Right cardiac atrium (tissue), 5 donors: ENCODE results near the gene JAZF1. TPM values are rescaled to one million over a fixed set of nuclear protein-coding genes. Genes with fewer than 3 reads are reported as not detected.

Experiments
- ATAC-seq, 2 donors: fragments of 200-7000 bp; cut with Tn5 transposase; one replicate each; pipeline versions ENCODE4 v1.8.0 to v1.9.1; 2020; ENCODE audit warnings: moderate library complexity in 2 of 2, mild to moderate bottlenecking in 1 of 2
- DNase-seq, 3 donors: peaks; one replicate each; pipeline ENCODE4 v3.0.0-alpha.2; 2020
- H3K27ac ChIP-seq: one replicate; pipeline ENCODE4 v1.5.1; 2013; ENCODE audit warnings: mild to moderate bottlenecking, low read length, control low read depth, moderate library complexity
- H3K27me3 ChIP-seq: one replicate; pipeline ENCODE4 v1.6.1; 2013; ENCODE audit not compliant: control insufficient read depth, insufficient read depth
- H3K4me1 ChIP-seq: one replicate; pipeline ENCODE4 v1.6.1; 2013; ENCODE audit warnings: low read length; ENCODE audit not compliant: control insufficient read depth, insufficient read depth
- H3K4me3 ChIP-seq: one replicate; pipeline ENCODE4 v1.5.1; 2013; ENCODE audit warnings: low read length, control low read depth
- H3K9me3 ChIP-seq: one replicate; pipeline ENCODE4 v1.6.1; 2013; ENCODE audit warnings: low read length; ENCODE audit not compliant: control insufficient read depth
- WGBS: extraction: QIAGEN DNeasy Blood & Tissue Kit; methylation state at CpG from one replicate; pipeline ENCODE4 v1.1.7; 2013; 5-methylcytosine and 5-hydroxymethylcytosine counted together
- intact Hi-C, 4 donors: fragments of 100-400 bp; cut with DNase I; formaldehyde crosslinking; loops; one replicate each; pipeline versions ENCODE4 v1.11.0 to v1.14.0; 2022 to 2023
- polyA plus RNA-seq: library from polyadenylated mRNA; stranded (reverse); fragments of 200-250 nt; gene quantifications from one replicate; pipeline ENCODE4 v1.2.3, GENCODE V29; 2013
- total RNA-seq, 4 donors: library from RNA; stranded (reverse); fragmentation: NEBNext Ultra II Directional; extraction: Animal tissue kit (Norgen Biotek cat#: 25700); gene quantifications; one replicate each; pipeline ENCODE4 v1.2.1, GENCODE V29; 2021
- donor health status: healthy with polysubstance abuse.
- donor health status: DM: no; HTN: yes; CAD: no.
- donor health status: DM: no; HTN: no; CAD: no.
- donor health status: DM: no; HTN: yes; CAD: no; lungs with severe emphysema.
- donor health status: DM: yes; HTN: yes; CAD: no.

The JAZF1 gene
- total and polyA plus RNA-seq, 5 donors: 12.9 to 27.4 (median 23.9) TPM

DNA sequence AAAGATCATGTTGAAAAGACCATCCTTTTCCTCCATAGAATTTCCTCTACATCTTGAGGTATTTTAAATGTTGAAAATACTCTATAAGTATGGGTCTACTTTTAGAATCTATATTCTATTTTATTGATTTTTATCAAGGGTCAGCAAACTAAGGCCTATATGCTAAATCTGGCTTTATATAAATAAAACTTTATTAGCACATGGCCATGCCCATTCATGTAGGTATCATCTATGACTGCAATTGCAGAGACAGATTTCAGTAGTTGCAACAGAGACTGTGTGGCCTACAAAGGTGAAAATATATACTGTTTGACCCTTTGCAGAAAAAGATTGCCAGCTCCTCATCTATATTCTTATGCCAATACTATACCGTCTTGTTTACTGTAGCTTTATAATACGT lies 367.9 kb downstream of the JAZF1 start:
- H3K27ac ChIP-seq: no peak overlapping the region
- intact Hi-C loops: no loop called here

DNA sequence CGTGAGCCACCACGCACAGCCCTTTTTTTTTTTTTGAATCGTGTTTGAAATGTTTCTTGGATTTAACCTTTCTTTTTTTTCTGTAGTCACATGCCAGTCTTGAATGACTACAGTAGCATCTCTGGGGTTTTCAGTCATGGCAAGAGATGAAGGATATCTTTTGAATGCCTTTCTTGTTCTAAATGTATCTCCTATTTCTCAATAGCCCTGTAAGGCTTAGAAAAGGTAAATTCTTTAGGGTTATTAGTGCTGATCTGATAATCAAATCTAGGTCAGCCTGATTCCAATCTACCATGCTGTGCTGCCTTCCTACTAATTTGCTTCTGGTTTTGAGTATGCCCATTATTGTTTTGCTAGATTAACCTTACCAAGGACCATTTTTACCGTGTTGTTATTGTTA lies 370.4 kb downstream of the JAZF1 start:
- Histone ChIP-seq H3K27ac (no peak overlapping the region), H3K27me3 (no peaks in the 10 kb centered on the region), H3K4me1 (no peaks in the 10 kb centered on the region), H3K9me3 (no peaks in the 10 kb centered on the region), H3K4me3 (no peak overlapping the region)
- intact Hi-C loops: no loop called here
- DNase-seq (no peak), ATAC-seq (no peak)
- WGBS: 93% methylated on average over 4 of the region's 4 CpGs

More for the DNA sequence above, 367.9 kb downstream of the JAZF1 start:
- 95% methylated on average over 2 of the region's 2 CpGs for WGBS
- no peak for ATAC-seq
- no peak for DNase-seq
- Histone ChIP-seq H3K9me3 (no peaks in the 10 kb centered on the region), H3K4me1 (no peaks in the 10 kb centered on the region), H3K27me3 (no peaks in the 10 kb centered on the region), H3K4me3 (no peak overlapping the region)

DNA sequence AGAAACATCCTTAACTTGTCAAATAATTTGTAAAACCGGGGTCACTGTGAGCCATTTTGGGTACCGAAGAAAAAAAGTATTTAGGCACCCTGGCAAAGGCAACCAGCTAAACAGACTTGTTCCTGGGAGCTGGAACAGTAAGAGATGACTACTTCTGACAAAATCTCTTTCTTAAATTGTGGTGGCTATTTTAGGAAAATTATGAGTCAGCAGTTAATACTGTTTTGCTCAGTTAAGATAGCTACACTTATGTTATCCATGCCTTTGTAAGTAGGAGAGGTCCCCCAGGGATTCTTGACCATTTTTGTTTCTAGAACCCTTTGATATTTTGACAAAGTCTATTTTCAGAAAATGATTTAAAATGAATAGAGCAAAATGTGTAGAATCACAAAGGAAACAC lies 372.0 kb downstream of the JAZF1 start:
- WGBS: 65% methylated on average over 2 of the region's 2 CpGs
- Histone ChIP-seq H3K4me1 (peaks cover 1% of the 10 kb centered on the region), H3K27ac (no peak overlapping the region), H3K27me3 (no peaks in the 10 kb centered on the region), H3K4me3 (no peak overlapping the region), H3K9me3 (no peaks in the 10 kb centered on the region)
- ATAC-seq (peak; percentile 54 to 58), DNase-seq (no peak)
- intact Hi-C loops: no loop called here

DNA sequence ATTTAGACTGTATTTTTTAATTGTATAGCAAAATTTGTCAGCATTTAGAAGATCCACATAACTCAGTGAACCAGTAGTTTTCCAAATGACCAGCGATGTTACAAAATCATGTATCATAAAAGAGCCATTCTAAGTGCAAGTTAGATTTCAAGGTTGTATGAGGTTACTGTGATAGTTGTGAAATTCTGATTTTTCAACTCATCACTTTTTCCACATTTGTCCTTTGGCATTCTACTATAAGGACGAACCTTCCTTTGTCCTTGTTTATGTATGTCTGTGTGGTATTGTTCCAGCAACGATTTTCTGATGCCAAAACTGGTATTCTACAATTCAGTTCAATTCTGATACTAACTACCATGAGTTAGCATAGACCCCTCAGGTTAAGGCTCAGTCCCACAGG lies 376.5 kb downstream of the JAZF1 start:
- 81% methylated on average over 3 of the region's 3 CpGs for WGBS
- DNase-seq: no peak
- ATAC-seq: no peak
- no peaks in the 10 kb centered on the region for H3K9me3 ChIP-seq
- H3K4me3 ChIP-seq: no peak overlapping the region
- H3K4me1 ChIP-seq: peaks cover 1% of the 10 kb centered on the region
- intact Hi-C loops: no loop called here
- H3K27me3 ChIP-seq: no peaks in the 10 kb centered on the region
- no peak overlapping the region for H3K27ac ChIP-seq

DNA sequence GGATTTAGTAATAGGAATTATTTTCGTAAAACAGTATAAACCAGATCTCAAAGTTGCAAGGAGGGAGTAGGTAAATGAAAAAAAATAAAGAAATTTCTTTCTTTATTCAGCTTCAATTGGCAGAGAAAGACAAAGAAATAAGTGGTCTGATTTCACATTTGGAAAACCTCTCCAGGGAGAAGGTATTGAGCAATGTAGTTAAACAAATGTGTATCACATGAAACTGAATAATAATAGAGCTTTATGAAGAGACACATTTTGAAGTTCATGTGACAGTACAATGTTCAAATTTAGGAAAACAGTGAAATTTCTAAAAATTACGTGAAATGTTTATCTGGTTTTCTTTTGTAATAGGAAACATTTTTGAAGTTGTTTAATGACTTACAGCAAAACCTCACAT lies 377.6 kb downstream of the JAZF1 start:
- H3K4me3 ChIP-seq: no peak overlapping the region
- H3K27ac ChIP-seq: no peak overlapping the region
- no peak for ATAC-seq
- 72% methylated on average over 2 of the region's 2 CpGs for WGBS
- no peaks in the 10 kb centered on the region for H3K27me3 ChIP-seq
- DNase-seq: no peak
- no peaks in the 10 kb centered on the region for H3K9me3 ChIP-seq
- peaks cover 1% of the 10 kb centered on the region for H3K4me1 ChIP-seq
- intact Hi-C loops: no loop called here

DNA sequence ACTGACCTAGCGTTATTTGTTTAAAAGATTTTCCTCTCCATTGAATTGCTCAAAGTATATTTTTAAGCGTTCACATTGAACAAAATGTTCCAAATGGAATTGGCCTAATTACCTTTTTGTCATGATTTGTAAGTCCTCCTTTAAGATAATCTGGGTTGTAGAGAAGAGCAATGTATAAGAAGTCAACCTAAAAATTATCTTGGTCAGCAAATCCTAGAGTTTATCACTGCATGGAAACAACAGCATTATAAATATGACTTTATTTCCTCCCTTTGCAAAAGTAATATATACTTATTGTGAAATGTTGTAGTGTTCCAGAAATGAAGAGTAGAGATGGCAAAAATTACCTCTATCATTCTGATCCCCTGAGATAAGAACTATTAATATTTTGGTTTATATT lies 381.4 kb downstream of the JAZF1 start:
- Histone ChIP-seq H3K9me3 (no peaks in the 10 kb centered on the region), H3K4me3 (no peak overlapping the region), H3K4me1 (no peaks in the 10 kb centered on the region), H3K27ac (no peak overlapping the region), H3K27me3 (no peaks in the 10 kb centered on the region)
- 96% methylated on average over 2 of the region's 2 CpGs for WGBS
- DNase-seq: no peak
- no peak for ATAC-seq
- intact Hi-C loops: no loop called here

DNA sequence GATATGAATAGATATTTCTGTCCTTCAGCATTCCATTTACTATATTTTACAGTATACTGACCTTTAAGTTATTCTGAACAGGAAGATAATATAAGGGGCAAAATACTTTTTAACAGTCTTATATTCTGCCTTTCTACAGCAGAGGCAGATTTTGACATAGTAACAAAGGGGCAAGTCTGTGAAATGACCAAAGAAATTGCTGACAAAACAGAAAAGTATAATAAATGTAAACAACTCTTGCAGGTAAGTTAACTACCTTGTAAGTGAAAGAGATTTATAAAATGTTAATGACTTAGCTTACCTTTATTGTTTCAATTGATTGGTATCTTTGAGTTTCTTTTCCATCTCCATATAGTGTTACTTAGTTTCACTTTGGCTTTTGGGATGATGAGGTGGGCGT lies 384.6 kb downstream of the JAZF1 start:
- Histone ChIP-seq H3K27me3 (no peaks in the 10 kb centered on the region), H3K27ac (no peak overlapping the region), H3K4me3 (no peak overlapping the region), H3K9me3 (no peaks in the 10 kb centered on the region), H3K4me1 (no peaks in the 10 kb centered on the region)
- WGBS: 99% methylated on average over 1 of the region's 1 CpG
- intact Hi-C loops: no loop called here
- DNase-seq: no peak
- no peak for ATAC-seq

DNA sequence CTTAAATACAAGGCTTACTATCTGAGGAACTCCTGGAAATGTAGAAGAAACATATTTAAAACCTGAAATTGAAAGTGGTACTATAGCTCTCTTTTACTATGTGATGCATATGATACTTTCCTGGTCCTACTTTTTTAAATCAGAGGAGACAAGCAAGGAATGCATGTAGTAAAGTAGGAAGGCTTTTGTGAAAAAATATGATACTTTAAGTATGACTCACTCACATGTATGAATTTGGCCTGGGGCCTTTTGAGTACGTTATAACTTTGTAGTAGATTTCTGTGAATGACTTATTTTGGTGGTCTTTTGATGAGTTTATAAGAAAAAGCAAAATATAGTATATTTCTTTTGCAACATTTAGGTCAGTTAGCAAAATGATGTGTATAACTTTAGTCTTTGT lies 386.8 kb downstream of the JAZF1 start:
- Histone ChIP-seq H3K9me3 (no peaks in the 10 kb centered on the region), H3K4me1 (no peaks in the 10 kb centered on the region), H3K4me3 (no peak overlapping the region), H3K27me3 (no peaks in the 10 kb centered on the region), H3K27ac (no peak overlapping the region)
- WGBS: 78% methylated on average over 1 of the region's 1 CpG
- DNase-seq (no peak), ATAC-seq (no peak)
- intact Hi-C loops: no loop called here

DNA sequence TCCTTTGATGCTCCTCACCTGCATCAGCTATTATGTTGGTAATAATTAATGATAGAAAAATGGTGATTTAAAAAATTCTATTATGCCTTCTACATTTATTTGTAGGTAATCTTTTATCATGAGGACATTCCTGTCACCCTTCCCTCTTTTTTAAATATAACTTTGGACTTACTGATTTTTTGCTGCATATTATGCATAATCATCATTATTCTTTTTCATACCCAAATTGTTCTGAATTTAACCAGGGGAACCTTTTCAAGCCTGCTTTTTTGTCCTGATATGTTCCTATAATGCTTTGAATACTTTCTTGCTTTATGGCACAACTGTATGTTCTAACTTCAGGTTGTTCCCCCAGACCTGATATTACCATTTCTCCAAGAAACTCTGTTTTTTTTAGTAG lies 392.2 kb downstream of the JAZF1 start:
- H3K27ac ChIP-seq: no peak overlapping the region
- intact Hi-C loops: loop anchor here in 1 of 4 donors (10.0 kb wide), 1 partner anchor 574 kb away; no protein-coding TSS in a partner anchor

DNA sequence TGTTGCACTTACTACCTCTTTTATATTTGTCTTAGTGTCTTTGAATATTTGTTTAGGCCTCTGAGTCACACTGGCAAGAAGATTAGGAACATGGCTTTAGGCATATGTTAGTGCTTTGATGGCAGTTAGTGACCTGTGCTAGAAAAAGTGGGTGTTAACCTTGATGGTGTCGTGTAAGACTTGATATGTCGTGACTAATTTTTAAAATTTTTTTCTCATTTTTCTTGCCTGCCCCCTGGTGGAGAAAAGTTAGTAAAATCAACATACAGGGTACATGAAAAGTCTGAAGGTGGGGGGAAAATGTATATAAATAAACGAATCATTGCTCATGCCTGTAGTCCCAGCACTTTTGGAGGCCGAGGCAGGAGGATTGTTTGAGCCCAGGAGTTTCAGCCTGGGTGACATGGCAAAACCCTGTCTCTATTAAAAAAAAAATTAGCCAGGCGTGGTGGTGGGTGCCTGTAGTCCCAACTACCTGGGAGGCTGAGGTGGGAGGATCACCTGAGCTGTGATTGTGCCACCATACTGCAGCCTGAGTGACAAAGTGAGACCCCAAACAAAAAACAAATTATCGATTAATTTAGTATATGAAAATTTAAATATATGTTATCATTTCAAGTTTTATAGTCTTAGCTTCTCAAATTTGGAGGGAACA lies 396.1 kb downstream of the JAZF1 start:
- H3K27ac ChIP-seq: no peak overlapping the region
- 65% methylated on average over 6 of the region's 6 CpGs for WGBS
- H3K4me3 ChIP-seq: no peak overlapping the region
- ATAC-seq (no peak), DNase-seq (no peak)
- no peaks in the 10 kb centered on the region for H3K9me3 ChIP-seq
- H3K27me3 ChIP-seq: no peaks in the 10 kb centered on the region
- intact Hi-C loops: loop anchor here in 1 of 4 donors (10.0 kb wide), 1 partner anchor 570 kb away; no protein-coding TSS in a partner anchor
- H3K4me1 ChIP-seq: no peaks in the 10 kb centered on the region

More for the DNA sequence above, 392.2 kb downstream of the JAZF1 start:
- Histone ChIP-seq H3K4me1 (no peaks in the 10 kb centered on the region), H3K4me3 (no peak overlapping the region), H3K27me3 (no peaks in the 10 kb centered on the region), H3K9me3 (no peaks in the 10 kb centered on the region)
- ATAC-seq (no peak), DNase-seq (no peak)

DNA sequence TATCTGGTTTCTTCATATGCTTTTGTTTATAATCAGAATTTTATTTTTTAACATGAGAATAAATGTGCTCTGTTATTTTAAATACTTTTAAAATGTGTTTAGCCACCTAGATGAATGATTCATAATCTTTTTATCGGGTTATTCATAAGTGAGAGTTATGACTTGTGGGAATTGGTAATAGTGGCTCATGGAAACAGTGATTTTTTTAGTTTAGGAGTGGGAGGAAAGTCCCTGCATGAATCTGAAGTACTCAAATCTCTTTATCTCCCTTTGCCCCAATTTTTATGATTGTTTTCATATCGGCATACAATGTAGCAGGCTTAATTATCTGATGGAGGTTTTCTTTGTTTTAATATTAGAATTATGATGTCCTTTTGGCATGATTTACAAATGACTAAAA lies 397.7 kb downstream of the JAZF1 start:
- Histone ChIP-seq H3K9me3 (no peaks in the 10 kb centered on the region), H3K27me3 (no peaks in the 10 kb centered on the region), H3K4me1 (no peaks in the 10 kb centered on the region), H3K4me3 (no peak overlapping the region), H3K27ac (no peak overlapping the region)
- DNase-seq: no peak
- no peak for ATAC-seq
- intact Hi-C loops: loop anchor here in 1 of 4 donors (10.0 kb wide), 1 partner anchor 568 kb away; no protein-coding TSS in a partner anchor
- 70% methylated on average over 2 of the region's 2 CpGs for WGBS

DNA sequence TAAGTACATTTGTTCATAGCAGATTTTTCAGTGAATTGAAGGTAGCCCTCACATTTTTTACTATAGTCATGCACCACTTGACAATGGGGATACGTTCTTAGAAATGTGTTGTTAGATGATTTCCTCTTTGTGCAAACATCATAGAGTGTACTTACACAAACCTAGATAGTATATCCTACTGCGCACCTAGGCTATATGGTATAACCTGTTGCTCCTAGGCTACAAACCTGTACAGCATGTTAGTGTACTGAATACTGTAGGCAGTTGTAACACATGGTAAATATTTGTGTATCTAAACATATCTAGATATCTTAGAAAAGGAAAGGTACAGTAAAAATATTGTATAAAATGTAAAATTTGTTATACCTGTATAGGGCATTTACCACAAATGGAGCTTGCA lies 399.4 kb downstream of the JAZF1 start:
- ATAC-seq: no peak
- DNase-seq: no peak
- Histone ChIP-seq H3K9me3 (no peaks in the 10 kb centered on the region), H3K27me3 (no peaks in the 10 kb centered on the region), H3K4me3 (no peak overlapping the region), H3K4me1 (no peaks in the 10 kb centered on the region), H3K27ac (no peak overlapping the region)
- 95% methylated on average over 2 of the region's 2 CpGs for WGBS
- intact Hi-C loops: loop anchor here in 1 of 4 donors (10.0 kb wide), 1 partner anchor 566 kb away; no protein-coding TSS in a partner anchor
